Astrocyte of the cerebellum (primary cell): ENCODE data around the gene UBP1.

ENCODE experiments used
- DNase-seq: peaks from one replicate; pipeline ENCODE4 v3.0.0-alpha.2; 2011; ENCODE audit warnings: low read depth
- H3K4me3 ChIP-seq: 2 replicates; pipeline ENCODE4 v1.5.1; 2011; ENCODE audit warnings: mild to moderate bottlenecking, low read depth, low read length, moderate library complexity
- CTCF ChIP-seq: IDR thresholded peaks from 2 replicates; pipeline ENCODE4 v1.5.1; 2012; ENCODE audit warnings: low read length, low read depth, moderate library complexity, mild to moderate bottlenecking; ENCODE audit errors: missing control alignments
- in situ Hi-C: cut with HindIII; loops from 2 replicates; pipeline ENCODE4 v1.10.0; 2017; ENCODE audit warnings: low sequenced_read_pairs

UBP1 gene

GRCh38 chr3:33402936-33403335 is 37.3 kb downstream of the UBP1 start:
- TF ChIP-seq CTCF, result no peak
- no peak for DNase-seq
- no peak overlapping the region for H3K4me3 ChIP-seq
- in situ Hi-C loops, result no loop called here

- no peak overlapping the region for H3K4me3 ChIP-seq
- TF ChIP-seq CTCF, result no peak
- DNase-seq, result no peak
- in situ Hi-C loops, result no loop called here
These were observed 38.4 kb downstream of the UBP1 start for GRCh38 chr3:33401781-33402180.

- no peak for DNase-seq
- no peak for TF ChIP-seq CTCF
- H3K4me3 ChIP-seq, result no peak overlapping the region
- in situ Hi-C loops, result no loop called here
These were observed 41.8 kb downstream of the UBP1 start for GRCh38 chr3:33398410-33398809.

- DNase-seq, result no peak
- H3K4me3 ChIP-seq, result no peak overlapping the region
- in situ Hi-C loops, result no loop called here
- TF ChIP-seq CTCF, result no peak
These were observed 44.3 kb downstream of the UBP1 start for GRCh38 chr3:33395900-33396299.

- in situ Hi-C loops, result no loop called here
- no peak for DNase-seq
- H3K4me3 ChIP-seq, result no peak overlapping the region
- TF ChIP-seq CTCF, result no peak
These were observed 45.7 kb downstream of the UBP1 start for GRCh38 chr3:33394403-33395054.

- H3K4me3 ChIP-seq, result no peak overlapping the region
- DNase-seq, result peak; percentile 70
- TF ChIP-seq CTCF, result no peak
- in situ Hi-C loops, result no loop called here
These were observed 47.5 kb downstream of the UBP1 start for GRCh38 chr3:33392703-33393125.
